H1 (cell line): ENCODE measurements around the gene PTPRT. TPM values are rescaled to one million over a fixed set of nuclear protein-coding genes. Genes with fewer than 3 reads are reported as not detected.

Experiments
- ASH2L ChIP-seq: fragments of 200-600, 300-600 bp; sonication (generic); IDR thresholded peaks from one replicate; pipeline ENCODE4 v1.7.1; 2017; ENCODE audit warnings: low read length
- ATF3 ChIP-seq: IDR thresholded peaks from 2 replicates; pipeline ENCODE4 v1.6.1; 2011; ENCODE audit warnings: low read depth, mild to moderate bottlenecking, low read length; ENCODE audit not compliant: insufficient read depth
- BACH1 ChIP-seq: IDR thresholded peaks from 2 replicates; pipeline ENCODE4 v1.6.1; 2012; ENCODE audit warnings: low read length, improper control_type of control experiment
- CBX8 ChIP-seq: fragments of 300-800, 300-1000 bp; sonication (generic); IDR thresholded peaks from 2 replicates; pipeline ENCODE4 v1.7.1; 2016; ENCODE audit warnings: low read depth, low read length, borderline replicate concordance
- KDM4A ChIP-seq: IDR thresholded peaks from one replicate; pipeline ENCODE4 v1.7.1; 2012; ENCODE audit warnings: low read depth, mild to moderate bottlenecking, moderate library complexity, low read length, inconsistent platforms; ENCODE audit not compliant: severe bottlenecking
- TCF12 ChIP-seq: IDR thresholded peaks from 2 replicates; pipeline ENCODE4 v1.6.1; 2011; ENCODE audit warnings: low read depth, mild to moderate bottlenecking, low read length
- YY1 ChIP-seq: IDR thresholded peaks from 2 replicates; pipeline ENCODE4 v1.6.1; 2011; ENCODE audit warnings: low read depth, mild to moderate bottlenecking, low read length
- polyA plus RNA-seq, 7 experiments: library from polyadenylated mRNA; depleted of rRNA in 3 of 7; stranded (reverse) in 5 of 7; unstranded in 2 of 7; fragments of >200 nt in 5 of 7; fragments of 200-250 nt in 2 of 7; gene quantifications; 1 replicate in 5 of 7; 2 replicates in 1 of 7; 4 replicates in 1 of 7; pipeline versions ENCODE4 v1.2.1 to v1.2.3, GENCODE V29; 2011 to 2013; ENCODE audit warnings: missing spikeins in 2 of 7, mixed read lengths in 2 of 7
- total RNA-seq: library from RNA; stranded (reverse); fragmentation: NEBNext Ultra II Directional; extraction: Animal tissue kit (Norgen Biotek cat#: 25700); gene quantifications from 2 replicates; pipeline ENCODE4 v1.2.1, GENCODE V29; 2021

PTPRT gene
- total and polyA plus RNA-seq, 2 of the 8 experiments (the other 6 are each of a cell fraction or from before 2014, with no cell fraction given): 0.33 to 1.8 TPM

GRCh38 chr20:42739683-42740082 is 450.0 kb downstream of the PTPRT start (continued):
- no peak for TF ChIP-seq ATF3
- no peak for TF ChIP-seq YY1
- TF ChIP-seq BACH1: no peak
- no peak for TF ChIP-seq ASH2L
- TF ChIP-seq TCF12: no peak
- no peak for TF ChIP-seq CBX8
- TF ChIP-seq KDM4A: no peak
